GM19240 (cell line): ENCODE results near the gene CNPY1.

Experiments
- DNase-seq: peaks from one replicate; pipeline ENCODE4 v3.0.0; 2011; ENCODE audit warnings: low spot score; ENCODE audit not compliant: insufficient read length

CNPY1 gene

GRCh38 chr7:155455776-155456737, 90.3 kb downstream of the CNPY1 start:
- DNase-seq, result no peak

DNA sequence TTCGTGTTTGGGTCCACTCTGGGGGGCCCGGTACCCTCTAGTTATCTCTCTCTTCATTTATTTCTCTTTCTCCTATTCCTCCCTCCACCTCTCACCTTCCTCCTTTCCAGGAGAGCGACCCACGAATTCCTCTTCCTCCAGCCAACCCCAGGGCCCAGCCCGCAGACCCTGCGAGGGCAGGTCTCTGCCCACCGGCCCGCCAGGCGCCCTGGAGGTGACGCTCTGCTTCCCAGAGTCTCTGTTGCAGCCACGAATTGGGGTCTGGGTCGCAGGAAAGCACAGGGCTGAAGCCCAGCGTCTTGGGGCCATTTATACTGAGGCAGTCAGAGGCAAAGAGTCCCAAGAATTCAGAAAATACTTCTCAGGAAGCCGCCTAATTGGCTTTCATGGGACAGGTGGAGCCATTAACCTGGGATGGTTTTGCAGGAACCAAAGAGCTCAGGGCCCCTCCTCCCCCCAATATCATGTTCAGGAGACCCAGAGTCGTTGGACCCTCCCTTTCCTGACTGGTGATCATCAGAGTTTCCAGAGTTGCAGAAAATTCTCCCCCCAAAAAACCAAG, 91.1 kb downstream of the CNPY1 start:
- DNase-seq, result no peak

DNA sequence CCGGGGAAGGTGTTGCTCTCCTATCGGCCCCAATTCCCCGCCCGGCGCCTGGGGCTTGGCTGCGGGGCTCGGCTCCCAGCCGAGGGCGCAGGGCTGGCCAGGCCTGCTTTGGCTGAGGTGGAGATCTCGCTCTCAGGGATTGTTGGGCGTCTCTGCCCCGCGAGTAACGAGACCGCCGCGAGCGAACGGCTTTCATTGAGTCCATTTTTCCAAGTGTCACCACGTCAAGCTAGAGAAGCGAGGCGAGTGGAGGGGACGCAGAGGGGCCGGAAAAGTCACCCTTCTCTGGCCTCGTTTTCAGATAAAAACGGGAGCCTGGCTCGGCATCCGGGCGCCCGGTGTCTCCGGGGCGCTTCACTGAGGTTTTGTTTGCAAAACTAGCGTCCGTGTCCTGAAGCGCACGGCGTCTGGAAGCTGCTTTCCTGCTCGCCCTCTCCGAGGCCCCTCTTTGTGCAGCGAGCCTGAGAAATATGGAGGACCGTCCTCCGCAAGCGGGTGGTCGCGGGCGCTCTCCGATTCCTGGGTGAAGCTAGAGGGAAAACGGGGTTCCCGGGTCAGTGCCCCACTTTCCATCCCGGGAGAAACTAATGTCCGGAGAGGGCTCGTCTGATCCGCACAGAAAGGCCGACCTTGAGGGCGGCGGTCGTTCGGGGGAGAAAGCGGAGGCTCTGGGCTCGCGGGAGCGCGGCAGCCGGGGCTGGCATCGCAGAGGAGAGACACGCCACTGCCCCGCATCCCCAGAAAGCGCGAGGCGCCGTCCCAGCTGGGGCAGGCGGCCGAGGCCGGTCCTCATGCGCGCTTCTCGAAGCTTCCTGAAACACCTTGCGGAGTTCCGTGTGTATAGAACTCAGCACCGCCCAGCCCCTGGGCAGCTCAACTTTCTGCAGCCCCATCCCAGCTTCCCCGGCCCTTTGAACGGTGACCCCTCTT, 91.9 kb downstream of the CNPY1 start:
- DNase-seq, result no peak

DNA sequence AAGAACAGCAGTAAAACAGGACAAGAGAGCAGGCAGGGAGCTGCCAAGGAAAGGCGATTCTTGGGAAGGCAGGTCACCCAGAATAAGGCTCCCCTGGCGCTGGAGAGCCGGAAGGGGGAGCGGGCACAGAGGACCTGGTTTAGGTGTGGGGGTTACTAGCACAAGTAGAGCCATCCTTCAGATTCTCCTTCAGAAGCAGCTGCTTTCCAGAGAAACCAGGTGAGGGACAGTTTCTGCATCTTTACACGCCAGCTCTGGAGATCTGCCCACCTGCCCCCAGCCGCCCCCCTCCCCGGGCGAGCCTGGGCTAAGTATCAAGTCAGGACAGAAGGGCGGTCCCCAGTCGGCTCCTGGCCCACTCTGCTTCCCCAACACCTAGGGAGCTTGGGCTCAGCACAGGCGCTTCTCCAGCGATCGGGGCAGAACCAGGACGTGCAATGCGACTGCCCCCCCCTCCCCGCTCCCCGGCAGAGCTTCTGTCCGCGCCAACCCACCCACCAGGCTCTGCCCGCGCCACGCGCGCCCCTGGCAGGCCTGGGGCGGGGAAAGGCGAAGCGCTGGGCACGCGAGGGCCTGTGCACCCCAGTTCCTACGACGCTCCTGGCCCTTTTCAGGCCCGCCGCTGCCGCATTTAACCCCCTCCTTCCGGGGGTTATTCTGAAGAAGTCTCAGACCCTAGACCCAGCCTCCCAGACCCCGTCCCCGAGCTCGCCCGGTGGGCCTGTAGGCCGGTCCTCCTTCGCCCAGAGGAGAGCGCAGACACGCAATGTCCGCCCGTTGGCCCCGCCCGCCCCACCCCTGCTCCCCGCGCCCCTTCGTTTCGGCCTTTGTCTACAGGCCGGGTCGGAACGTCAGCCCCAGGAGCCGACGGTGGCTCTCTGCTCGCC, 92.8 kb downstream of the CNPY1 start:
- DNase-seq, result no peak

DNA sequence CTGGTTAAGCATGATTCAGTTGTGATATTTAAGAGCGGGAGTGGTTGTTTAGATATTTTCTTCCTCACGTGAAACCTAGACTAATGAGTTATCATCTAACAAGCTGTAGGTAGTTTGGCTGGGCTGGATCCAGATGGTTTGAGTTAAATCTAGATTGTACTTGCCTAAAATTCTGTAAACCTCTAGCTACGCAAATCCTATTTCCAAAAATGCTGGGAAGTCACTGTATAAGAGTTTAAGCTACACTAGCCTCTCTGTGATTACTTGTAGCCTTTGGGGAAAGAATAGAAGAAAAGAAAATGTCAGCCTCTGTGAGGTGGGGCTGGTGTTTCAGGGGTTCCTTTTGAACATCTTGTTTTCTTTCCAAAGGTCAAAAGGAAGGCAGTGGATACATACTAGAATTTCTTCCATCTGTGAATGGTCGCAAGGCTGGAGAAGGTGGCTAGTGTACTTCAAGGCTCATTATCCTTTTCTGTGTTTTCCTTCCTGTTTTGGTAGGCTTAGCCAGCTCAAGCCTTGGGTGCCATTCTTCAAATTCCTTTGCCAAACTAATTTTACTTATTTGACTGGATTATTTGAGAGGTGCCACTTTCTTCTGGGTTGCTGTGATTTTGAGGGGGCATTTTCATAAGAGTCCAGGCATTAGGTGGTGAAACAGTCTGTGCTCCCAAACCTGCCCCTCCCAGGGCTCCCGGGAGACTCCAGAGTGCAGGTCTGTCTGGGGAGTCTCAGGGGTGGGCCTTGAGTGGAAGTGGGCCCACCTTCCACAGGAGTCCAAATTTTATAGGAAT, 93.7 kb downstream of the CNPY1 start:
- DNase-seq, result no peak

DNA sequence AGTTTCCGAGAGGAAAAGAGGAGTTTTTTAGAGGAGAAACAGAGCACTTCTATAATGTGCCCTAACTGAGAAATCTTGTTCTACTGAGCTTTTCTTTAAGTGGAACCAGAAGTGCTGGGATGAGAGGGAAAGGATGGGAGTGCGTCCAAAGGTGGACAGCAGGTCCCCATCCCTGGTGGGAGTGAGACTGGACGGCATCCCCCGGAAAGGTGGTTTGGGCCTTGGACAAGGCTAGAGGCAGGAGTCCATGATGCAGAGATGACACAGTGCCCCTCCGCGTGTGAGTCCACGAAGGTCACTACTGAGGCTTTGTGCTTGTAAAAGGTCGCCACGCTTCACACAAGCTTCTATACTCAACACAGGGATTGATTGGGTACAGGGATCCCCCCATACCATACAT, 94.5 kb downstream of the CNPY1 start:
- no peak for DNase-seq
